ENCODE results near the gene PTTG1IP2. TPM values are rescaled to one million over a fixed set of nuclear protein-coding genes. Genes with fewer than 3 reads are reported as not detected.

Gene PTTG1IP2
- total RNA-seq, 1 donor: not detected

DNA sequence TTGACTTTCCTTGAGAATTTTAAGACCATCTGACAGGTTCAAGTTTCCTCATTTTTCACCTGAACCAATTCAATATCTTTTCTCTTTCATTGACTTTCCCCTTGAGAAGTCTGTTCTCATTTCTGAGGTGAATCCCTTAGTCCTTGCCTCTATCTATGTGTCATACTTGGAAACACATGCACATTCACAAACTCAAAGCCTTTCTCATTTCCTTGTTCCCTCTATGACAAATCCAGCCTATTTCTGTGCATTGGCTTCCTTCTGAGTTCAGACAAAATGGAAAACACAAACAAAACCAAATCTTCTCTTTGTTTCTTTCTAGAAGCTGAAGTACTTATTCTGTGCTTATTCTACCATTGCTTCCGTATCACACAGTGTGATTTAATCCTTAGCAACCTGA is 13.8 kb downstream of the PTTG1IP2 start:
- DNase-seq (ENCODE audit: insufficient read length, low spot score, missing footprints): no peak
- Histone ChIP-seq H3K79me2 (ENCODE audit: insufficient read depth, low read length) (no peaks in the 10 kb centered on the region), H3K36me3 (ENCODE audit: insufficient read depth, low read length) (no peaks in the 10 kb centered on the region), H4K20me1 (ENCODE audit: insufficient read depth, low read length) (no peaks in the 10 kb centered on the region), H3K4me1 (ENCODE audit: insufficient read depth, low read length) (no peaks in the 10 kb centered on the region), H3K27me3 (ENCODE audit: insufficient read depth, low read length) (no peaks in the 10 kb centered on the region), H3K4me2 (ENCODE audit: insufficient read depth, low read length) (no peak overlapping the region), H3K9me3 (ENCODE audit: low read depth, low read length) (no peaks in the 10 kb centered on the region), H2AFZ (ENCODE audit: low read length) (no peak overlapping the region), H3K4me3 (ENCODE audit: insufficient read depth, low read length) (no peak overlapping the region), H3K27ac (ENCODE audit: low read depth, low read length) (no peak overlapping the region)
- TF ChIP-seq CTCF (IDR thresholded peaks at IDR 0.05; ENCODE audit: extremely low read depth, low read depth, low read length): no peak

DNA sequence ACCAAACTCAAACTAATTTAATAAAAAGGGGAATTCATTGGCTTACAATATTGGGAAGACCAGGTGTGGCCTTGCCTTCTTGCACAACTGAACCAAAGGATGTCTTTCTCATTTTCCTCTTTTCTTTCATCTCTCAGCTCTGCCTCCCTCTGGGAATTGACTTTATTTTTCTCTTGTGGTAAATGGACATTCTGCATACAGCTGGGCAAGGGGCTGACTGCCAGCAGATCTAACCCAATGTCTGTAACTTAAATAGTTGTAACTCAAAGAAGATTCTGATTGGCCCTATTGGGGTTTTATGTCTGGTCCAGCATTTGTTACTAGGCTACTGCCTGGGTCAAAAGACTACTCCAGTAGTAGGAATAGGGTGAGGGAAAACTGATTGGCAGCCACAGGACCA is 15.3 kb downstream of the PTTG1IP2 start:
- H4K20me1 ChIP-seq (ENCODE audit: insufficient read depth, low read length): no peaks in the 10 kb centered on the region
- no peak overlapping the region for H2AFZ ChIP-seq (ENCODE audit: low read length)
- no peaks in the 10 kb centered on the region for H3K36me3 ChIP-seq (ENCODE audit: insufficient read depth, low read length)
- H3K4me1 ChIP-seq (ENCODE audit: insufficient read depth, low read length): no peaks in the 10 kb centered on the region
- H3K4me2 ChIP-seq (ENCODE audit: insufficient read depth, low read length): no peak overlapping the region
- H3K27ac ChIP-seq (ENCODE audit: low read depth, low read length): no peak overlapping the region
- no peak for TF ChIP-seq CTCF (IDR thresholded peaks at IDR 0.05; ENCODE audit: extremely low read depth, low read depth, low read length)
- no peak for DNase-seq (ENCODE audit: insufficient read length, low spot score, missing footprints)
- no peaks in the 10 kb centered on the region for H3K79me2 ChIP-seq (ENCODE audit: insufficient read depth, low read length)
- H3K9me3 ChIP-seq (ENCODE audit: low read depth, low read length): no peaks in the 10 kb centered on the region
- no peak overlapping the region for H3K4me3 ChIP-seq (ENCODE audit: insufficient read depth, low read length)
- H3K27me3 ChIP-seq (ENCODE audit: insufficient read depth, low read length): no peaks in the 10 kb centered on the region

DNA sequence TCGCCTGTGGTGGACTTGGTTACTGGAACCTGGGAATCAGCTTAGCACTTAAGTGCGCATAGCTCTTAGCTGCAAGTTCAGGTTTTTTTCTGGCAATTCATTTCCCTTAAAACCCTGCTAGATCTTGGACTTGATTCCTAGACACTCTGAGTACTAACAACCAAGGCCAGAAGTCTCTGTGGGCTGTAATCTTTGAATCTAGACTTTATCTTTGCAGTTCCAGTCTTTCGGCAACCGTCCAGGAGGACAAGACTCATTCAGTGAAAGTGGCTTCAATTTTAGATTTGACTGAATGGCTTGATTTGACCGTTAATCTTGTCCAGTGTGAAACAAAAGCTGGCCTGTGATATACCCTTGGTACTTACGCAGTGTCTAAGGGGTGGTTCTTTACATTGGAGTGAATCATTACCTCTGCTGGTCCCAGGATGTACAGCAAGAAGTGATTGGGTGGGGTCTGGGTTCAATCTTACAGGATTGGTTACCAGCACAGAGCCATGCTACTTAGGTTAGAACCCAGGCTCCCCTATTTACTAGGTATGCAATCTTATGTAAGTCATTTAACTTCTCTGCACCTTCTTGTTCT is 16.4 kb downstream of the PTTG1IP2 start:
- H3K4me2 ChIP-seq (ENCODE audit: insufficient read depth, low read length): no peak overlapping the region
- no peaks in the 10 kb centered on the region for H3K36me3 ChIP-seq (ENCODE audit: insufficient read depth, low read length)
- no peak overlapping the region for H3K27ac ChIP-seq (ENCODE audit: low read depth, low read length)
- H4K20me1 ChIP-seq (ENCODE audit: insufficient read depth, low read length): no peaks in the 10 kb centered on the region
- no peak for TF ChIP-seq CTCF (IDR thresholded peaks at IDR 0.05; ENCODE audit: extremely low read depth, low read depth, low read length)
- H2AFZ ChIP-seq (ENCODE audit: low read length): no peak overlapping the region
- H3K4me1 ChIP-seq (ENCODE audit: insufficient read depth, low read length): no peaks in the 10 kb centered on the region
- H3K79me2 ChIP-seq (ENCODE audit: insufficient read depth, low read length): no peaks in the 10 kb centered on the region
- H3K9me3 ChIP-seq (ENCODE audit: low read depth, low read length): no peaks in the 10 kb centered on the region
- H3K4me3 ChIP-seq (ENCODE audit: insufficient read depth, low read length): no peak overlapping the region
- no peak for DNase-seq (ENCODE audit: insufficient read length, low spot score, missing footprints)
- H3K27me3 ChIP-seq (ENCODE audit: insufficient read depth, low read length): no peaks in the 10 kb centered on the region

GRCh38 chr7:90487808-90488207 is 18.4 kb downstream of the PTTG1IP2 start:
- H3K27ac ChIP-seq (ENCODE audit: low read depth, low read length): no peak overlapping the region
- DNase-seq (ENCODE audit: insufficient read length, low spot score, missing footprints): no peak
- H3K27me3 ChIP-seq (ENCODE audit: insufficient read depth, low read length): no peaks in the 10 kb centered on the region
- no peaks in the 10 kb centered on the region for H4K20me1 ChIP-seq (ENCODE audit: insufficient read depth, low read length)
- H3K79me2 ChIP-seq (ENCODE audit: insufficient read depth, low read length): no peaks in the 10 kb centered on the region
- no peak overlapping the region for H3K4me3 ChIP-seq (ENCODE audit: insufficient read depth, low read length)
- H3K9me3 ChIP-seq (ENCODE audit: low read depth, low read length): no peaks in the 10 kb centered on the region
- no peak for TF ChIP-seq CTCF (IDR thresholded peaks at IDR 0.05; ENCODE audit: extremely low read depth, low read depth, low read length)
- no peaks in the 10 kb centered on the region for H3K4me1 ChIP-seq (ENCODE audit: insufficient read depth, low read length)
- no peaks in the 10 kb centered on the region for H3K36me3 ChIP-seq (ENCODE audit: insufficient read depth, low read length)
- no peak overlapping the region for H2AFZ ChIP-seq (ENCODE audit: low read length)
- no peak overlapping the region for H3K4me2 ChIP-seq (ENCODE audit: insufficient read depth, low read length)
